ENCODE results near the gene CDC42. TPM values are rescaled to one million over a fixed set of nuclear protein-coding genes. Genes with fewer than 3 reads are reported as not detected.

The CDC42 gene
- total RNA-seq, 1 experiment from 2014 or later, result 198 TPM

GRCh38 chr1:22093513-22093912 is 41.0 kb downstream of the CDC42 start:
- H3K4me1 ChIP-seq (ENCODE audit: insufficient read depth, low read length, poor library complexity, severe bottlenecking), result peaks cover 12% of the 10 kb centered on the region
- no peak overlapping the region for H3K4me3 ChIP-seq (ENCODE audit: low read depth, low read length, poor library complexity, severe bottlenecking)
- intact Hi-C loops (cut with micrococcal nuclease; ENCODE audit: unreplicated experiment), result no loop called here
- ChIA-PET POLR2A (ENCODE audit: low non-redundant PET) (no interaction called here), CTCF (no interaction called here)
- no peak overlapping the region for H3K27ac ChIP-seq (ENCODE audit: low read depth, low read length, poor library complexity, severe bottlenecking)
- no TSS peak for BruUV-seq (replicated peaks)
- H3K9me3 ChIP-seq (ENCODE audit: low read depth, low read length, poor library complexity, severe bottlenecking), result no peaks in the 10 kb centered on the region
- peaks cover 3% of the 10 kb centered on the region for H3K36me3 ChIP-seq (ENCODE audit: insufficient read depth, low read length, poor library complexity, severe bottlenecking)
- H3K27me3 ChIP-seq (replicated peaks; ENCODE audit: insufficient read depth, low read depth, low read length, poor library complexity), result no peaks in the 10 kb centered on the region
- no peak for TF ChIP-seq EZH2 (IDR thresholded peaks at IDR 0.05; ENCODE audit: borderline replicate concordance, low read depth, low read length, poor library complexity, severe bottlenecking)
- no peak for TF ChIP-seq CTCF (conservative IDR thresholded peaks at IDR 0.05; ENCODE audit: low read depth, low read length)
- DNase-seq (ENCODE audit: low spot score), result no peak

- peaks cover 4% of the 10 kb centered on the region for H3K4me1 ChIP-seq (ENCODE audit: insufficient read depth, low read length, poor library complexity, severe bottlenecking)
- H3K27ac ChIP-seq (ENCODE audit: low read depth, low read length, poor library complexity, severe bottlenecking), result no peak overlapping the region
- no peak overlapping the region for H3K4me3 ChIP-seq (ENCODE audit: low read depth, low read length, poor library complexity, severe bottlenecking)
- intact Hi-C loops (cut with micrococcal nuclease; ENCODE audit: unreplicated experiment), result no loop called here
- no peaks in the 10 kb centered on the region for H3K27me3 ChIP-seq (replicated peaks; ENCODE audit: insufficient read depth, low read depth, low read length, poor library complexity)
- TF ChIP-seq CTCF (conservative IDR thresholded peaks at IDR 0.05; ENCODE audit: low read depth, low read length), result no peak
- TF ChIP-seq EZH2 (IDR thresholded peaks at IDR 0.05; ENCODE audit: borderline replicate concordance, low read depth, low read length, poor library complexity, severe bottlenecking), result no peak
- peaks cover 3% of the 10 kb centered on the region for H3K36me3 ChIP-seq (ENCODE audit: insufficient read depth, low read length, poor library complexity, severe bottlenecking)
- no peak for DNase-seq (ENCODE audit: low spot score)
- CTCF ChIA-PET, result no interaction called here
- no peaks in the 10 kb centered on the region for H3K9me3 ChIP-seq (ENCODE audit: low read depth, low read length, poor library complexity, severe bottlenecking)
- no TSS peak for BruUV-seq (replicated peaks)
- POLR2A ChIA-PET (ENCODE audit: low non-redundant PET), result no interaction called here
Observed at GRCh38 chr1:22096036-22096435, 43.5 kb downstream of the CDC42 start.

GRCh38 chr1:22096463-22096862 is 44.0 kb downstream of the CDC42 start:
- peaks cover 4% of the 10 kb centered on the region for H3K4me1 ChIP-seq (ENCODE audit: insufficient read depth, low read length, poor library complexity, severe bottlenecking)
- no peak overlapping the region for H3K4me3 ChIP-seq (ENCODE audit: low read depth, low read length, poor library complexity, severe bottlenecking)
- H3K27me3 ChIP-seq (replicated peaks; ENCODE audit: insufficient read depth, low read depth, low read length, poor library complexity), result no peaks in the 10 kb centered on the region
- DNase-seq (ENCODE audit: low spot score), result no peak
- H3K36me3 ChIP-seq (ENCODE audit: insufficient read depth, low read length, poor library complexity, severe bottlenecking), result peaks cover 3% of the 10 kb centered on the region
- ChIA-PET POLR2A (ENCODE audit: low non-redundant PET) (no interaction called here), CTCF (no interaction called here)
- intact Hi-C loops (cut with micrococcal nuclease; ENCODE audit: unreplicated experiment), result no loop called here
- TF ChIP-seq EZH2 (IDR thresholded peaks at IDR 0.05; ENCODE audit: borderline replicate concordance, low read depth, low read length, poor library complexity, severe bottlenecking) (no peak), CTCF (conservative IDR thresholded peaks at IDR 0.05; ENCODE audit: low read depth, low read length) (no peak)
- BruUV-seq (replicated peaks), result no TSS peak
- H3K27ac ChIP-seq (ENCODE audit: low read depth, low read length, poor library complexity, severe bottlenecking), result no peak overlapping the region
- no peaks in the 10 kb centered on the region for H3K9me3 ChIP-seq (ENCODE audit: low read depth, low read length, poor library complexity, severe bottlenecking)
